GM21737 (cell line): ENCODE results near the gene ADAMTS20.
A peak's percentile ranks its signal among the peaks of the same experiment; 100 is the strongest.
"Not testable (repeated sequence)": the region's sequence is repeated elsewhere in the genome, so short reads cannot be mapped to it uniquely, and the experiment has no call there.

Experiments used
- ATAC-seq: cut with Tn5 transposase; IDR thresholded peaks from one replicate; pipeline ENCODE4 v1.9.1; 2021; ENCODE audit warnings: mild to moderate bottlenecking, moderate library complexity; ENCODE audit not compliant: unreplicated experiment

The ADAMTS20 gene

GRCh38 chr12:43370263-43370662, 181.7 kb downstream of the ADAMTS20 start:
- ATAC-seq: no peak

- ATAC-seq: no peak
Observed at GRCh38 chr12:43362910-43363694, 188.9 kb downstream of the ADAMTS20 start.

- no peak for ATAC-seq
Observed at GRCh38 chr12:43361031-43361710, 190.8 kb downstream of the ADAMTS20 start.

- not testable (repeated sequence) for ATAC-seq
Observed at GRCh38 chr12:43360001-43360400, 192.0 kb downstream of the ADAMTS20 start.

- no peak for ATAC-seq
Observed at GRCh38 chr12:43357141-43357540, 194.9 kb downstream of the ADAMTS20 start.

GRCh38 chr12:43352001-43352400, 200.0 kb downstream of the ADAMTS20 start:
- ATAC-seq: no peak

GRCh38 chr12:43349863-43350262, 202.1 kb downstream of the ADAMTS20 start:
- no peak for ATAC-seq

GRCh38 chr12:43348221-43348620, 203.8 kb downstream of the ADAMTS20 start:
- ATAC-seq: no peak

- ATAC-seq: no peak
Observed at GRCh38 chr12:43347026-43347425, 205.0 kb downstream of the ADAMTS20 start.

- ATAC-seq: no peak
Observed at GRCh38 chr12:43345023-43345422, 207.0 kb downstream of the ADAMTS20 start.

- ATAC-seq: not testable (repeated sequence)
Observed at GRCh38 chr12:43341785-43342313, 210.2 kb downstream of the ADAMTS20 start.

GRCh38 chr12:43338848-43339526, 213.0 kb downstream of the ADAMTS20 start:
- peak; percentile 71 for ATAC-seq

GRCh38 chr12:43337571-43338444, 214.2 kb downstream of the ADAMTS20 start:
- peak; percentile 54 for ATAC-seq

GRCh38 chr12:43336962-43337555, 214.9 kb downstream of the ADAMTS20 start:
- ATAC-seq: no peak

- ATAC-seq: no peak
Observed at GRCh38 chr12:43333644-43334043, 218.4 kb downstream of the ADAMTS20 start.

- ATAC-seq: no peak
Observed at GRCh38 chr12:43332977-43333640, 218.9 kb downstream of the ADAMTS20 start.

GRCh38 chr12:43331935-43332334, 220.1 kb downstream of the ADAMTS20 start:
- ATAC-seq: no peak

GRCh38 chr12:43329375-43329774, 222.6 kb downstream of the ADAMTS20 start:
- no peak for ATAC-seq

GRCh38 chr12:43325786-43326185, 226.2 kb downstream of the ADAMTS20 start:
- no peak for ATAC-seq

- no peak for ATAC-seq
Observed at GRCh38 chr12:43320281-43320680, 231.7 kb downstream of the ADAMTS20 start.
